Left lung (tissue), 10 donors: ENCODE results near the gene BRCA2. TPM values are rescaled to one million over a fixed set of nuclear protein-coding genes. Genes with fewer than 3 reads are reported as not detected.

ENCODE experiments used
- ATAC-seq: fragments of 200-7000 bp; cut with Tn5 transposase; one replicate; pipeline ENCODE4 v1.9.1; 2020; ENCODE audit warnings: moderate library complexity
- DNase-seq, 4 donors: peaks; one replicate each; pipeline ENCODE4 v3.0.0-alpha.2; 2013 to 2020
- H3K27ac ChIP-seq, 2 donors: fragments of 200-600 bp; sonication (generic) in 1 of 2; one replicate each; pipeline versions ENCODE4 v1.5.0 to v1.8.0; 2020 to 2021
- H3K27me3 ChIP-seq, 2 donors: fragments of 200-600 bp; sonication (generic) in 1 of 2; one replicate each; pipeline versions ENCODE4 v1.5.0 to v1.8.0; 2020 to 2021
- H3K36me3 ChIP-seq, 2 donors: fragments of 200-600 bp; sonication (generic) in 1 of 2; one replicate each; pipeline versions ENCODE4 v1.5.0 to v1.8.0; 2020 to 2021
- H3K4me1 ChIP-seq, 2 donors: fragments of 200-600 bp; one replicate each; pipeline ENCODE4 v1.8.0; 2021
- H3K4me3 ChIP-seq, 2 donors: fragments of 200-600 bp; sonication (generic) in 1 of 2; one replicate each; pipeline versions ENCODE4 v1.5.0 to v1.8.0; 2020 to 2021; ENCODE audit warnings: mild to moderate bottlenecking in 1 of 2
- H3K9me3 ChIP-seq, 2 donors: fragments of 200-600 bp; sonication (generic) in 1 of 2; one replicate each; pipeline versions ENCODE4 v1.5.0 to v1.8.0; 2020 to 2021
- intact Hi-C, 2 donors: fragments of 100-400 bp; cut with DNase I; formaldehyde crosslinking; loops; one replicate each; pipeline versions ENCODE4 v1.11.2 to v1.14.2; 2022
- polyA plus RNA-seq, 6 donors: library from polyadenylated mRNA; unstranded; fragments of 120-200 nt; gene quantifications; one replicate each; pipeline ENCODE4 v1.2.1, GENCODE V29; 2013; ENCODE audit not compliant: insufficient read length in 6 of 6
- total RNA-seq, 2 donors: library from RNA; stranded (reverse); fragmentation: NEBNext Ultra II Directional; extraction: Animal tissue kit (Norgen Biotek cat#: 25700); gene quantifications; one replicate each; pipeline ENCODE4 v1.2.1, GENCODE V29; 2021
- TF ChIP-seq, protein P1 (sequence below), 2 donors: fragments of 200-600 bp; sonication (generic) in 1 of 2; IDR thresholded peaks; one replicate each; pipeline versions ENCODE4 v1.5.0 to v1.8.0; 2021; ENCODE audit warnings: antibody characterized with exemption in 2 of 2
- donor health status: DM: no; HTN: yes; CAD: no.
- donor health status: DM: no; HTN: no; CAD: no.

The BRCA2 gene
- total and polyA plus RNA-seq, 8 donors: 4.5 to 14.9 (median 9.5) TPM

GRCh38 chr13:32419862-32420261 lies 104.6 kb downstream of the BRCA2 start:
- Histone ChIP-seq H3K9me3 (peaks cover 0 to 12% of the 10 kb centered on the region in 2 donors), H3K4me1 (peaks cover 0 to 9% of the 10 kb centered on the region in 2 donors), H3K36me3 (peaks cover 0 to 9% of the 10 kb centered on the region in 2 donors), H3K27me3 (no peaks in the 10 kb centered on the region), H3K27ac (no peak overlapping the region), H3K4me3 (no peak overlapping the region)
- ATAC-seq: no peak
- DNase-seq: no peak
- TF ChIP-seq, protein P1, sequence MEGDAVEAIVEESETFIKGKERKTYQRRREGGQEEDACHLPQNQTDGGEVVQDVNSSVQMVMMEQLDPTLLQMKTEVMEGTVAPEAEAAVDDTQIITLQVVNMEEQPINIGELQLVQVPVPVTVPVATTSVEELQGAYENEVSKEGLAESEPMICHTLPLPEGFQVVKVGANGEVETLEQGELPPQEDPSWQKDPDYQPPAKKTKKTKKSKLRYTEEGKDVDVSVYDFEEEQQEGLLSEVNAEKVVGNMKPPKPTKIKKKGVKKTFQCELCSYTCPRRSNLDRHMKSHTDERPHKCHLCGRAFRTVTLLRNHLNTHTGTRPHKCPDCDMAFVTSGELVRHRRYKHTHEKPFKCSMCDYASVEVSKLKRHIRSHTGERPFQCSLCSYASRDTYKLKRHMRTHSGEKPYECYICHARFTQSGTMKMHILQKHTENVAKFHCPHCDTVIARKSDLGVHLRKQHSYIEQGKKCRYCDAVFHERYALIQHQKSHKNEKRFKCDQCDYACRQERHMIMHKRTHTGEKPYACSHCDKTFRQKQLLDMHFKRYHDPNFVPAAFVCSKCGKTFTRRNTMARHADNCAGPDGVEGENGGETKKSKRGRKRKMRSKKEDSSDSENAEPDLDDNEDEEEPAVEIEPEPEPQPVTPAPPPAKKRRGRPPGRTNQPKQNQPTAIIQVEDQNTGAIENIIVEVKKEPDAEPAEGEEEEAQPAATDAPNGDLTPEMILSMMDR (IDR thresholded peaks at IDR 0.05): no peak
- intact Hi-C loops: no loop called here

DNA sequence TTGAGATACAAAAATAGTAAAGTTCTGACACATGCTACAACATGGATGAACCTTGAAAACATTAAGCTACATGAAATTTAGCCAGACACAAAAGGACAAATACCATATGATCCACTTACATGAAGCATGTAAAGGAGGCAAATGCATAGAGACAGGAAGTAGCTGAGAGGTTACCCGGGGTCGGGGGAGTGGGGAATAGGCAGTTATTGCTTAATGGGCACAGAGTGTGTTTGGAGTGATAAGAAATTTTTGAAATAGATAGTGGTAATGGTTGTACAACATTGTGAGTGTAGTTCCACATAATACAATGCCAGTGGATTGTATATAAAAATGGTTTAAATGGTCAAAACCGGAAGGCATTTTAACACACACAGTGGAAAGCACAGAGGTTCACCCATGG lies 108.3 kb downstream of the BRCA2 start:
- DNase-seq (no peak), ATAC-seq (no peak)
- TF ChIP-seq, protein P1 (IDR thresholded peaks at IDR 0.05): no peak
- Histone ChIP-seq H3K4me3 (no peak overlapping the region), H3K4me1 (peaks cover 0 to 40% of the 10 kb centered on the region in 2 donors), H3K36me3 (peaks cover 0 to 9% of the 10 kb centered on the region in 2 donors), H3K9me3 (peaks cover 0 to 12% of the 10 kb centered on the region in 2 donors), H3K27me3 (no peaks in the 10 kb centered on the region), H3K27ac (no peak overlapping the region)
- intact Hi-C loops: no loop called here

GRCh38 chr13:32425158-32425557 lies 109.8 kb downstream of the BRCA2 start:
- Histone ChIP-seq H3K27me3 (no peaks in the 10 kb centered on the region), H3K36me3 (peaks cover 0 to 2% of the 10 kb centered on the region in 2 donors), H3K27ac (peak overlapping the region in 1 of 2 donors; percentile 84), H3K4me1 (peaks cover 4 to 56% of the 10 kb centered on the region in 2 donors), H3K4me3 (no peak overlapping the region), H3K9me3 (peaks cover 0 to 2% of the 10 kb centered on the region in 2 donors)
- intact Hi-C loops: no loop called here
- no peak for DNase-seq
- TF ChIP-seq, protein P1 (IDR thresholded peaks at IDR 0.05): no peak
- no peak for ATAC-seq

DNA sequence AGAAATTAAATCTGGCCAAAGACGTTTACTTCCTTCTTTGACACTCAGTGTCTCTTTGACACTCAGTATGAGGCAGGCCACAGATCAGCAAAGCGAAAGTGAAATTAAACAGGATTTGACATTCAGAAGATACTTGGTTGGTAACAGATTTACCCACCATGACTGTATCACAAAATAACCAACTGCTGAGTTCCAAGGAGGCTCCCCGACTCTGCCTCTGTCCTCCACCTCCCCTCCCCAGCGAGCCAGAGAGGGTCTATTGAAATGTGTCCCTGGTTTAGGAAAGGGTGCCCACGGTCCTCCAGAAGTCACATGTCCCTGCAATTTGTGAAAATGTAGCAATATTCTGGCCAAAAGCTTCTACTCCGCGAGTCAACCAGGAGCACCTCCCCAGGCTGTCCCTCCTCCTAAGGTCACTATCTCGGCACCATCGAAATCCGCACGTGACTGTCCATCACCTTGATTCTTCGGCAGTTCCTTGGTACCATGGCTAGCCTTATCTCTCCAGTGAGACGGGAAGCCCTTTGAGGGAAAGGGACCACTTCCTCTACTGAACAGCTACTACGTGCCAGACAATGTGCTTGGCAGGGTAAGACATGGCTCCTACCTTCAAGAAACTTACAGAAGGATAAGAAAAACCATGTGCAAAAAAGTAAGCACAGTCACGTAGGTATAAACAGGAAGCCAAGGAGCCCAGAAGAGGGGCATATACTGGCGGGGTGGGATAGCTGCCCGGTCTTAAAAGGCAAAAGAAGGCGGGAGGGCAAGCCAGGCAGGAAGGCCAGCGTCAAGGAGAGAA lies 111.1 kb downstream of the BRCA2 start:
- ATAC-seq (peak; percentile 43), DNase-seq (no peak)
- Histone ChIP-seq H3K27ac (peak overlapping the region; percentile 84 to 92), H3K36me3 (no peaks in the 10 kb centered on the region), H3K27me3 (no peaks in the 10 kb centered on the region), H3K9me3 (no peaks in the 10 kb centered on the region), H3K4me1 (peaks cover 4 to 57% of the 10 kb centered on the region in 2 donors), H3K4me3 (peak overlapping the region; percentile 76 to 83)
- intact Hi-C loops: no loop called here
- TF ChIP-seq, protein P1 (IDR thresholded peaks at IDR 0.05): no peak

DNA sequence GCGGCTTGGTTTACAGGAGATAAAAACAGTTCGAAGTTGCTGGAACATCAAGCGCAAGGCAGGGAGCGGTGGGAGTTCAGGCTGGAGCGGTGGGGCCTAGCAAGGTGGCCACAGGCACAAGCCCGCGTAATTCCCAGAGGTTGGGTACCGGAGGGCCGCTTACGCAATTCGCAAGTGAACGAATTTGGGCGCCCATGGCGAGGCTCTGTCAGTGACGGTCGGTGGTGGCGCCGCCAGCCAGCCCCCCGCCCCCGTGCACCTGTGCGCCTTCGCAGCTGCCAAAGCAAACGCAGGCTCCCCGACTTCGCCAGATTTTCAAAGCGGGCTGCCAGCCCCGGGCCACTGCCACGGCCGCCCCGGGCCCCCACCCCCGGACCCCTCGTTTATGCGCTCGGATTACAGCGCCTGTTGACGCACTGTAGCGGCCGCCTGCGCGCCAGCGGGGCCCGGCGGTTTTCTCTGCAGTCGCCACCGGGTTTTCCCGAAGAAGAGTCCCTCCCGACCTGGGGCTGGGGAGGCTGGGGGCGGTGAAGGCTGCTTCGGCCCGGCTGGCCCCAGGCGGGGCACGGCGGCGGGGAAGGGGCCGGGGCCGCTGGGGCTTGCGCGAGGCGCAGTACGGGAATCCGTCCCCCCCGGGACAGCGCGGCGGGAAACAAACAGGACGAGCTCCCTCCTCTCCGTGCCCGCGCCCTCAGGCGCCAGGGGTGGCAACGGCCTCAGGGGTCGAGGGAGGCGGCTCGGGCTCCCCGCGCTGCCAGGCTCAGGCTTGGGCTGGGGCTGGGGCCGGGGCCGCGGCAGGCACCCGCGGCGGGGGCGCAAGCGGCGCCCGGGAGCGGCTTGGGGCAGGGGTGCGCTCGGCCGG lies 111.9 kb downstream of the BRCA2 start:
- H3K4me3 ChIP-seq: peak overlapping the region; percentile 76 to 83
- ATAC-seq: peak; percentile 55
- intact Hi-C loops: no loop called here
- TF ChIP-seq, protein P1 (IDR thresholded peaks at IDR 0.05): no peak
- H3K27ac ChIP-seq: peak overlapping the region; percentile 84 to 92
- peaks cover 4 to 57% of the 10 kb centered on the region in 2 donors for H3K4me1 ChIP-seq
- H3K9me3 ChIP-seq: no peaks in the 10 kb centered on the region
- peak in 3 of 4 donors; percentile 51 to 87 (median 56) for DNase-seq
- H3K27me3 ChIP-seq: no peaks in the 10 kb centered on the region
- H3K36me3 ChIP-seq: peaks cover 0 to 4% of the 10 kb centered on the region in 2 donors
